Measurements from ENCODE around the gene PPP2R2B.

PPP2R2B gene

GRCh38 chr5:146884066-146884626, 5.6 kb upstream of the PPP2R2B start:
- DNase-seq, result no peak

GRCh38 chr5:146883511-146883910, 5.0 kb upstream of the PPP2R2B start:
- DNase-seq, result no peak

- DNase-seq, result no peak
Observed at GRCh38 chr5:146880966-146881365, 2.4 kb upstream of the PPP2R2B start.

- no peak for DNase-seq
Observed at GRCh38 chr5:146877783-146878475, 628 bp downstream of the PPP2R2B start.

GRCh38 chr5:146877178-146877681, 1.3 kb downstream of the PPP2R2B start:
- no peak for DNase-seq

- DNase-seq, result no peak
Observed at GRCh38 chr5:146873186-146873917, 5.2 kb downstream of the PPP2R2B start.

GRCh38 chr5:146872188-146872587, 6.4 kb downstream of the PPP2R2B start:
- no peak for DNase-seq

- no peak for DNase-seq
Observed at GRCh38 chr5:146867996-146868708, 10.4 kb downstream of the PPP2R2B start.

- no peak for DNase-seq
Observed at GRCh38 chr5:146866263-146866662, 12.3 kb downstream of the PPP2R2B start.

GRCh38 chr5:146862641-146863040, 15.9 kb downstream of the PPP2R2B start:
- DNase-seq, result no peak

GRCh38 chr5:146860213-146860893, 18.2 kb downstream of the PPP2R2B start:
- DNase-seq, result no peak

GRCh38 chr5:146852089-146852488, 26.5 kb downstream of the PPP2R2B start:
- no peak for DNase-seq

- DNase-seq, result no peak
Observed at GRCh38 chr5:146851133-146851532, 27.4 kb downstream of the PPP2R2B start.

- no peak for DNase-seq
Observed at GRCh38 chr5:146849694-146850303, 28.8 kb downstream of the PPP2R2B start.

GRCh38 chr5:146848133-146848532, 30.4 kb downstream of the PPP2R2B start:
- no peak for DNase-seq

GRCh38 chr5:146840016-146840415, 38.5 kb downstream of the PPP2R2B start:
- no peak for DNase-seq

GRCh38 chr5:146836226-146836842, 42.2 kb downstream of the PPP2R2B start:
- no peak for DNase-seq

GRCh38 chr5:146832985-146833732, 45.4 kb downstream of the PPP2R2B start:
- DNase-seq, result no peak

- no peak for DNase-seq
Observed at GRCh38 chr5:146828385-146828784, 50.2 kb downstream of the PPP2R2B start.

GRCh38 chr5:146827901-146828300, 50.7 kb downstream of the PPP2R2B start:
- no peak for DNase-seq

GRCh38 chr5:146825033-146825432, 53.5 kb downstream of the PPP2R2B start:
- no peak for DNase-seq

Data from bone marrow (tissue), 2 donors.